HepG2 (cell line): ENCODE measurements around the gene FAM83F. TPM values are rescaled to one million over a fixed set of nuclear protein-coding genes. Genes with fewer than 3 reads are reported as not detected.

ENCODE experiments used
- ATAC-seq: fragments of 200-7000 bp; cut with Tn5 transposase; 3 replicates; pipeline ENCODE4 v1.9.1; 2020; ENCODE audit warnings: mild to moderate bottlenecking, moderate library complexity
- BruUV-seq: library from RNA; stranded (reverse); fragments of 400-500 nt; replicated peaks from 2 replicates; lab custom pipeline; 2021; lab: Mats Ljungman, UMichigan
- CTCF ChIA-PET: fragments of 300-600 bp; formaldehyde crosslinking; extraction: SDS; loops from one replicate; lab custom pipeline; 2021; ENCODE audit warnings: low total read pairs, inconsistent platforms, low intra/inter-chr PET ratio; lab: Yijun Ruan, JAX
- POLR2A ChIA-PET: fragments of 350-600 bp; sonication (Branson Sonifier 250); formaldehyde crosslinking; loops from one replicate; lab custom pipeline; 2020; ENCODE audit warnings: antibody characterized with exemption, inconsistent platforms; lab: Yijun Ruan, JAX
- DNase-seq: peaks from one replicate; pipeline ENCODE4 v3.0.0-alpha.2; 2015; ENCODE audit warnings: low spot score
- FAIRE-seq: peaks from 3 replicates; lab custom pipeline; 2011; peaks lifted over from hg19 to GRCh38; lab: Jason Lieb, UNC
- H2AFZ ChIP-seq: one replicate; pipeline ENCODE4 v1.6.1; 2011; ENCODE audit warnings: low read length, inconsistent platforms
- H3K27ac ChIP-seq: fragments of 300-600 bp; 3 replicates; pipeline ENCODE4 v1.8.0; 2011; ENCODE audit warnings: mixed run types, mild to moderate bottlenecking, mixed read lengths, low read length, inconsistent platforms; ENCODE audit not compliant: insufficient read depth; ENCODE audit errors: extremely low read length
- H3K27me3 ChIP-seq, 2 experiments: fragments of 200-600 bp in 1 of 2; 2 replicates in 1 of 2; 3 replicates in 1 of 2; pipeline versions ENCODE4 v1.6.0 to v1.8.0; 2011; ENCODE audit warnings: low read length in 2 of 2, mild to moderate bottlenecking in 2 of 2, moderate library complexity in 2 of 2, inconsistent platforms in 1 of 2; ENCODE audit not compliant: insufficient read depth in 2 of 2, control insufficient read depth in 1 of 2
- H3K36me3 ChIP-seq, 2 experiments: fragments of 200-600 bp in 1 of 2; replicated peaks in 1 of 2; 2 replicates in 1 of 2; 3 replicates in 1 of 2; pipeline versions ENCODE4 v1.5.1 to v1.8.0; 2011; ENCODE audit warnings: low read length in 2 of 2, inconsistent platforms in 1 of 2; ENCODE audit not compliant: insufficient read depth in 2 of 2, control insufficient read depth in 1 of 2
- H3K4me1 ChIP-seq: 2 replicates; pipeline ENCODE4 v1.5.1; 2012; ENCODE audit warnings: low read length, inconsistent platforms; ENCODE audit not compliant: insufficient read depth
- H3K4me2 ChIP-seq: 2 replicates; pipeline ENCODE4 v1.6.0; 2011; ENCODE audit warnings: low read depth, low read length, inconsistent platforms
- H3K4me3 ChIP-seq, 3 experiments: fragments of 200-600 bp in 1 of 3; sonication (generic), shearing (Covaris generic) in 1 of 3; replicated peaks in 1 of 3; 2 replicates each; pipeline ENCODE4 v1.5.1; 2011 to 2016; ENCODE audit warnings: low read length in 3 of 3, inconsistent platforms in 2 of 3, low read depth in 2 of 3, mild to moderate bottlenecking in 2 of 3, control low read depth in 1 of 3, mixed read lengths in 1 of 3; ENCODE audit not compliant: insufficient read depth in 1 of 3
- H3K79me2 ChIP-seq: one replicate; pipeline ENCODE4 v1.6.1; 2011; ENCODE audit warnings: low read length, inconsistent platforms; ENCODE audit not compliant: insufficient read depth
- H3K9ac ChIP-seq: 2 replicates; pipeline ENCODE4 v1.6.0; 2011; ENCODE audit warnings: mild to moderate bottlenecking, low read depth, low read length, inconsistent platforms; ENCODE audit not compliant: insufficient read depth
- H3K9me3 ChIP-seq: 2 replicates; pipeline ENCODE4 v1.5.1; 2012; ENCODE audit warnings: mild to moderate bottlenecking, low read length
- H4K20me1 ChIP-seq: 2 replicates; pipeline ENCODE4 v1.6.0; 2011; ENCODE audit warnings: inconsistent platforms, mild to moderate bottlenecking, low read length, moderate library complexity; ENCODE audit not compliant: insufficient read depth
- MAFF ChIP-seq: IDR thresholded peaks from 2 replicates; pipeline ENCODE4 v1.6.1; 2011; ENCODE audit warnings: low read depth, low read length, improper control_type of control experiment
- ZNF766 ChIP-seq: sonication (generic); formaldehyde crosslinking; IDR thresholded peaks from 2 replicates; pipeline ENCODE4 v1.5.0; 2020; ENCODE audit warnings: missing genetic modification reagents, borderline replicate concordance
- WGBS: methylation state at CpG from one replicate; pipeline ENCODE4 v1.1.6; 2017; ENCODE audit warnings: low lambda C conversion rate; 5-methylcytosine and 5-hydroxymethylcytosine counted together
- in situ Hi-C: cut with HindIII; loops from 2 replicates; pipeline ENCODE4 v1.10.0; 2017; ENCODE audit warnings: low pct_unique_long_range_greater_than_20kb; ENCODE audit not compliant: extremely low pct_ligation_motif_present
- intact Hi-C: fragments of 100-400 bp; cut with micrococcal nuclease; formaldehyde crosslinking; loops from one replicate; pipeline ENCODE4 v1.10.0; 2022; ENCODE audit not compliant: unreplicated experiment
- polyA plus RNA-seq, 8 experiments: library from polyadenylated mRNA; depleted of rRNA in 3 of 8; stranded (reverse) in 7 of 8; unstranded in 1 of 8; fragments of >200 nt; fragmentation: Illumina TruSeq in 4 of 8; extraction: Trizol in 4 of 8; gene quantifications; 2 replicates each; pipeline versions ENCODE4 v1.2.1 to v1.2.3, GENCODE V29; 2011 to 2016; ENCODE audit warnings: low read depth in 4 of 8, missing spikeins in 1 of 8, mixed read lengths in 1 of 8; ENCODE audit not compliant: insufficient read depth in 1 of 8
- total RNA-seq, 5 experiments: library from RNA; depleted of rRNA; stranded (reverse); fragments of >200 nt; fragmentation: Illumina TruSeq; extraction: Trizol; gene quantifications; 2 replicates each; pipeline ENCODE4 v1.2.3, GENCODE V29; 2016; ENCODE audit warnings: low read depth in 1 of 5
- TF ChIP-seq, protein P1 (sequence below): sonication (generic); formaldehyde crosslinking; IDR thresholded peaks from 2 replicates; pipeline ENCODE4 v1.4.0; 2020; ENCODE audit warnings: missing genetic modification reagents
- TF ChIP-seq, protein P2 (sequence below): sonication (generic); formaldehyde crosslinking; conservative IDR thresholded peaks from 2 replicates; pipeline ENCODE4 v1.8.0; 2022; ENCODE audit warnings: mild to moderate bottlenecking, moderate library complexity, missing genetic modification reagents
- TF ChIP-seq, protein P3 (sequence below): sonication (generic); formaldehyde crosslinking; IDR thresholded peaks from 2 replicates; pipeline ENCODE4 v1.5.0; 2020; ENCODE audit warnings: missing genetic modification reagents

The FAM83F gene
- total and polyA plus RNA-seq, 2 of the 13 experiments (the other 11 are each of a cell fraction or from before 2014, with no cell fraction given): not detected

DNA sequence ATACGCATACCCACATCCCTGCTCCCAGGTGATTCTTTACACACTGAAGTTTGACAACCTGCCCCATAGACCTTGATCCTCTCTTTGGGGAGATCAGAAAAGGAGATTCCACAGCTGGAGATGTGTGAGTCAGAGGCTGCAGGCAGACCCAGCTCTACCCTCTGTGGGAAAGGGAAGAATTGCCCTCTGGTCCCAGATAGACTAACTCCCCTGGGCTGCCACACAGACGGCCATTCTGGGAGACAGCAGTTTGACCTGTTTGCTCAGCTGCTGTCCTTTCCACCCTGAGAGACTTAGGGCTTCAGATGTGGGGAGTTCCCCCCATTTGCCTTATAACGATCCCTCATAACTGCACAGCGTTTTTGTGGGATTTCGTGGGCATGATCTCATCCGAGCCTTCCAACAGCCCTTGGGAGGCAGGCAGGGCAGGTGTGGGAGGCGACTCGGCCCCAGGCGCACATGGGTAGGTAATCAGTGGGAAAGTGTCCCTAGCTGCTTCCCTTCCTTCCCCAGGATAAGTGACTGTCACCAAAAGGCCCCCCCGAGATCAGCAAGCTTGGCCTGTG is 14.1 kb downstream of the FAM83F start (continued):
- TF ChIP-seq ZNF766 (CRISPR knock-in tag): no peak
- TF ChIP-seq, protein P1, sequence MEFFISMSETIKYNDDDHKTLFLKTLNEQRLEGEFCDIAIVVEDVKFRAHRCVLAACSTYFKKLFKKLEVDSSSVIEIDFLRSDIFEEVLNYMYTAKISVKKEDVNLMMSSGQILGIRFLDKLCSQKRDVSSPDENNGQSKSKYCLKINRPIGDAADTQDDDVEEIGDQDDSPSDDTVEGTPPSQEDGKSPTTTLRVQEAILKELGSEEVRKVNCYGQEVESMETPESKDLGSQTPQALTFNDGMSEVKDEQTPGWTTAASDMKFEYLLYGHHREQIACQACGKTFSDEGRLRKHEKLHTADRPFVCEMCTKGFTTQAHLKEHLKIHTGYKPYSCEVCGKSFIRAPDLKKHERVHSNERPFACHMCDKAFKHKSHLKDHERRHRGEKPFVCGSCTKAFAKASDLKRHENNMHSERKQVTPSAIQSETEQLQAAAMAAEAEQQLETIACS (CRISPR knock-in tag): no peak

DNA sequence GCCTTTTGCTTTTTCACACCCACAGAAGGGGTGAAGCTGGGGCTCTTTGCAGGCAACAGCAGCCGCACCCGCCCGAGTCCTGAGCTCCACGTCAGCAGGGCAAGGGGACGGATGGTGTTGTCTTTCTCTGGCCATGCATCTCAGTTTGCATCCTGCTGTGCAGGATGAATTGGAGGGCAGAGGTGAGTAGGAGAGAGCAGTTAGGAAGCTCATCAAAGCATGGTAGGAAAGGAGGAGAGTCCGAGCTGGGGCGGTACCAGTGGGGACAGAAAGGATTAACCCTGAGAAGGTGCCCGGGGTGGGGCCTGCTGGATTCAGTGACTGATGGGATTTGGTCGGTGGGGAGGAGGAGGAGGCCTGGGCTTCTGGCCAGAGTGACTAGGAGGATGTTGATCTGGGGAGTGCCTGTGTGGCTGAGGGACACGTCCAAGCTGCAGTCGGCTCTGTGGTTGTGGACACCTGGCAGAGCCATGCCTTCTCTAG is 14.6 kb downstream of the FAM83F start:
- H3K79me2 ChIP-seq: no peaks in the 10 kb centered on the region
- TF ChIP-seq, protein P2, sequence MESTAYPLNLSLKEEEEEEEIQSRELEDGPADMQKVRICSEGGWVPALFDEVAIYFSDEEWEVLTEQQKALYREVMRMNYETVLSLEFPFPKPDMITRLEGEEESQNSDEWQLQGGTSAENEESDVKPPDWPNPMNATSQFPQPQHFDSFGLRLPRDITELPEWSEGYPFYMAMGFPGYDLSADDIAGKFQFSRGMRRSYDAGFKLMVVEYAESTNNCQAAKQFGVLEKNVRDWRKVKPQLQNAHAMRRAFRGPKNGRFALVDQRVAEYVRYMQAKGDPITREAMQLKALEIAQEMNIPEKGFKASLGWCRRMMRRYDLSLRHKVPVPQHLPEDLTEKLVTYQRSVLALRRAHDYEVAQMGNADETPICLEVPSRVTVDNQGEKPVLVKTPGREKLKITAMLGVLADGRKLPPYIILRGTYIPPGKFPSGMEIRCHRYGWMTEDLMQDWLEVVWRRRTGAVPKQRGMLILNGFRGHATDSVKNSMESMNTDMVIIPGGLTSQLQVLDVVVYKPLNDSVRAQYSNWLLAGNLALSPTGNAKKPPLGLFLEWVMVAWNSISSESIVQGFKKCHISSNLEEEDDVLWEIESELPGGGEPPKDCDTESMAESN (CRISPR knock-in tag): no peak
- TF ChIP-seq, protein P3, sequence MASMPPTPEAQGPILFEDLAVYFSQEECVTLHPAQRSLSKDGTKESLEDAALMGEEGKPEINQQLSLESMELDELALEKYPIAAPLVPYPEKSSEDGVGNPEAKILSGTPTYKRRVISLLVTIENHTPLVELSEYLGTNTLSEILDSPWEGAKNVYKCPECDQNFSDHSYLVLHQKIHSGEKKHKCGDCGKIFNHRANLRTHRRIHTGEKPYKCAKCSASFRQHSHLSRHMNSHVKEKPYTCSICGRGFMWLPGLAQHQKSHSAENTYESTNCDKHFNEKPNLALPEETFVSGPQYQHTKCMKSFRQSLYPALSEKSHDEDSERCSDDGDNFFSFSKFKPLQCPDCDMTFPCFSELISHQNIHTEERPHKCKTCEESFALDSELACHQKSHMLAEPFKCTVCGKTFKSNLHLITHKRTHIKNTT (CRISPR knock-in tag): no peak
- TF ChIP-seq MAFF: no peak
- TF ChIP-seq, all 625 proteins: peak for 0
- POLR2A ChIA-PET: no interaction called here
- H3K27me3 ChIP-seq: peaks cover 2 to 45% of the 10 kb centered on the region in 2 experiments; a peak in 3 of 5 replicates
- no peaks in the 10 kb centered on the region for H3K9me3 ChIP-seq
- 11% methylated on average over 9 of the region's 11 CpGs for WGBS
- H2AFZ ChIP-seq: no peak overlapping the region
- DNase-seq (no peak), ATAC-seq (no peak), FAIRE-seq (no peak)
- no peaks in the 10 kb centered on the region for H4K20me1 ChIP-seq
- H3K27ac ChIP-seq: no peak overlapping the region
- in situ Hi-C loops: no loop called here
- no peaks in the 10 kb centered on the region for H3K36me3 ChIP-seq
- H3K4me3 ChIP-seq: no peak overlapping the region
- no peak overlapping the region for H3K9ac ChIP-seq
- CTCF ChIA-PET: no interaction called here
- intact Hi-C loops: no loop called here
- no peaks in the 10 kb centered on the region for H3K4me1 ChIP-seq
- BruUV-seq: no TSS peak
- no peak overlapping the region for H3K4me2 ChIP-seq
